ENCODE results near the gene CREB5.

Gene CREB5

GRCh38 chr7:28668085-28668484 is 255.8 kb downstream of the CREB5 start:
- DNase-seq (ENCODE audit: low spot score): no peak
- TF ChIP-seq CTCF (IDR thresholded peaks at IDR 0.05; ENCODE audit: borderline replicate concordance, control extremely low read depth, extremely low read depth, insufficient read depth, missing control alignments): no peak
- in situ Hi-C loops (cut with MboI; ENCODE audit: low sequenced_read_pairs, unreplicated experiment): no loop called here

- in situ Hi-C loops (cut with MboI; ENCODE audit: low sequenced_read_pairs, unreplicated experiment): no loop called here
- no peak for TF ChIP-seq CTCF (IDR thresholded peaks at IDR 0.05; ENCODE audit: borderline replicate concordance, control extremely low read depth, extremely low read depth, insufficient read depth, missing control alignments)
- DNase-seq (ENCODE audit: low spot score): no peak
Observed at GRCh38 chr7:28669330-28669729, 257.0 kb downstream of the CREB5 start.

GRCh38 chr7:28671526-28671925 is 259.2 kb downstream of the CREB5 start:
- in situ Hi-C loops (cut with MboI; ENCODE audit: low sequenced_read_pairs, unreplicated experiment): no loop called here
- no peak for TF ChIP-seq CTCF (IDR thresholded peaks at IDR 0.05; ENCODE audit: borderline replicate concordance, control extremely low read depth, extremely low read depth, insufficient read depth, missing control alignments)
- no peak for DNase-seq (ENCODE audit: low spot score)

GRCh38 chr7:28672397-28672797 is 260.1 kb downstream of the CREB5 start:
- in situ Hi-C loops (cut with MboI; ENCODE audit: low sequenced_read_pairs, unreplicated experiment): no loop called here
- no peak for DNase-seq (ENCODE audit: low spot score)

GRCh38 chr7:28674359-28674782 is 262.1 kb downstream of the CREB5 start:
- DNase-seq (ENCODE audit: low spot score): no peak
- no peak for TF ChIP-seq CTCF (IDR thresholded peaks at IDR 0.05; ENCODE audit: borderline replicate concordance, control extremely low read depth, extremely low read depth, insufficient read depth, missing control alignments)
- in situ Hi-C loops (cut with MboI; ENCODE audit: low sequenced_read_pairs, unreplicated experiment): no loop called here

More at GRCh38 chr7:28672397-28672797, 260.1 kb downstream of the CREB5 start:
- no peak for TF ChIP-seq CTCF (IDR thresholded peaks at IDR 0.05; ENCODE audit: borderline replicate concordance, control extremely low read depth, extremely low read depth, insufficient read depth, missing control alignments)

GRCh38 chr7:28675429-28675828 is 263.1 kb downstream of the CREB5 start:
- DNase-seq (ENCODE audit: low spot score): no peak
- TF ChIP-seq CTCF (IDR thresholded peaks at IDR 0.05; ENCODE audit: borderline replicate concordance, control extremely low read depth, extremely low read depth, insufficient read depth, missing control alignments): no peak
- in situ Hi-C loops (cut with MboI; ENCODE audit: low sequenced_read_pairs, unreplicated experiment): no loop called here

- in situ Hi-C loops (cut with MboI; ENCODE audit: low sequenced_read_pairs, unreplicated experiment): no loop called here
Observed at GRCh38 chr7:28677668-28678067, 265.4 kb downstream of the CREB5 start.

More at GRCh38 chr7:28677668-28678067, 265.4 kb downstream of the CREB5 start:
- TF ChIP-seq CTCF (IDR thresholded peaks at IDR 0.05; ENCODE audit: borderline replicate concordance, control extremely low read depth, extremely low read depth, insufficient read depth, missing control alignments): no peak
- no peak for DNase-seq (ENCODE audit: low spot score)
